ENCODE data around the gene CNPPD1. TPM values are rescaled to one million over a fixed set of nuclear protein-coding genes. Genes with fewer than 3 reads are reported as not detected.
A peak's percentile ranks its signal among the peaks of the same experiment; 100 is the strongest.

The CNPPD1 gene
- total RNA-seq, 1 experiment from 2014 or later: 33.2 TPM

GRCh38 chr2:219165058-219165911, 11.4 kb downstream of the CNPPD1 start:
- H3K27me3 ChIP-seq (ENCODE audit: control insufficient read depth, insufficient read depth, low read length): peaks cover 1% of the 10 kb centered on the region; the same call in 1 of the 2 replicates
- peak; percentile 25 for DNase-seq
- no peak overlapping the region for H3K4me3 ChIP-seq (ENCODE audit: insufficient read depth, low read depth, low read length)
- H3K36me3 ChIP-seq (replicated peaks; ENCODE audit: control insufficient read depth, insufficient read depth, low read length): no peaks in the 10 kb centered on the region

GRCh38 chr2:219163156-219163555, 13.6 kb downstream of the CNPPD1 start:
- Histone ChIP-seq H3K27me3 (ENCODE audit: control insufficient read depth, insufficient read depth, low read length) (peaks cover 1% of the 10 kb centered on the region; the same call in 1 of the 2 replicates), H3K4me3 (ENCODE audit: insufficient read depth, low read depth, low read length) (no peak overlapping the region), H3K36me3 (replicated peaks; ENCODE audit: control insufficient read depth, insufficient read depth, low read length) (no peaks in the 10 kb centered on the region)
- no peak for DNase-seq

- no peaks in the 10 kb centered on the region for H3K36me3 ChIP-seq (replicated peaks; ENCODE audit: control insufficient read depth, insufficient read depth, low read length)
- peak overlapping the region; percentile 73 for H3K4me3 ChIP-seq (ENCODE audit: insufficient read depth, low read depth, low read length)
- no peak for DNase-seq
- peaks cover 1% of the 10 kb centered on the region; the same call in 1 of the 2 replicates for H3K27me3 ChIP-seq (ENCODE audit: control insufficient read depth, insufficient read depth, low read length)
These were observed 15.6 kb downstream of the CNPPD1 start for GRCh38 chr2:219161097-219161496.

- no peaks in the 10 kb centered on the region for H3K36me3 ChIP-seq (replicated peaks; ENCODE audit: control insufficient read depth, insufficient read depth, low read length)
- peaks cover 1% of the 10 kb centered on the region; the same call in 1 of the 2 replicates for H3K27me3 ChIP-seq (ENCODE audit: control insufficient read depth, insufficient read depth, low read length)
- H3K4me3 ChIP-seq (ENCODE audit: insufficient read depth, low read depth, low read length): peak within 1 kb of the TSS; percentile 73
- DNase-seq: peak; percentile 99
These were observed 16.3 kb downstream of the CNPPD1 start, which contains the start of gene NHEJ1 for GRCh38 chr2:219160186-219161017. Gene NHEJ1, minus strand, starts transcription at chr2:219160815. Its CDS starts 2,453 bp downstream, at chr2:219158362.

GRCh38 chr2:219159771-219160185, 16.9 kb downstream of the CNPPD1 start:
- peaks cover 1% of the 10 kb centered on the region; the same call in 1 of the 2 replicates for H3K27me3 ChIP-seq (ENCODE audit: control insufficient read depth, insufficient read depth, low read length)
- H3K4me3 ChIP-seq (ENCODE audit: insufficient read depth, low read depth, low read length): peak overlapping the region; percentile 73
- DNase-seq: no peak
- no peaks in the 10 kb centered on the region for H3K36me3 ChIP-seq (replicated peaks; ENCODE audit: control insufficient read depth, insufficient read depth, low read length)

GRCh38 chr2:219158586-219158985, 18.1 kb downstream of the CNPPD1 start:
- no peak overlapping the region for H3K4me3 ChIP-seq (ENCODE audit: insufficient read depth, low read depth, low read length)
- H3K27me3 ChIP-seq (ENCODE audit: control insufficient read depth, insufficient read depth, low read length): no peaks in the 10 kb centered on the region; the same call in 1 of the 2 replicates
- H3K36me3 ChIP-seq (replicated peaks; ENCODE audit: control insufficient read depth, insufficient read depth, low read length): no peaks in the 10 kb centered on the region
- no peak for DNase-seq

GRCh38 chr2:219158025-219158424, 18.7 kb downstream of the CNPPD1 start:
- no peak for DNase-seq
- H3K27me3 ChIP-seq (ENCODE audit: control insufficient read depth, insufficient read depth, low read length): no peaks in the 10 kb centered on the region; the same call in 1 of the 2 replicates

GRCh38 chr2:219157396-219157795, 19.3 kb downstream of the CNPPD1 start:
- no peak overlapping the region for H3K4me3 ChIP-seq (ENCODE audit: insufficient read depth, low read depth, low read length)
- no peaks in the 10 kb centered on the region for H3K36me3 ChIP-seq (replicated peaks; ENCODE audit: control insufficient read depth, insufficient read depth, low read length)
- DNase-seq: no peak
- H3K27me3 ChIP-seq (ENCODE audit: control insufficient read depth, insufficient read depth, low read length): no peaks in the 10 kb centered on the region; the same call in 1 of the 2 replicates

More at GRCh38 chr2:219158025-219158424, 18.7 kb downstream of the CNPPD1 start:
- Histone ChIP-seq H3K36me3 (replicated peaks; ENCODE audit: control insufficient read depth, insufficient read depth, low read length) (no peaks in the 10 kb centered on the region), H3K4me3 (ENCODE audit: insufficient read depth, low read depth, low read length) (no peak overlapping the region)

- H3K4me3 ChIP-seq (ENCODE audit: insufficient read depth, low read depth, low read length): no peak overlapping the region
- DNase-seq: peak; percentile 78
- no peaks in the 10 kb centered on the region for H3K27me3 ChIP-seq (ENCODE audit: control insufficient read depth, insufficient read depth, low read length)
- no peaks in the 10 kb centered on the region; the same call in 1 of the 2 replicates for H3K36me3 ChIP-seq (replicated peaks; ENCODE audit: control insufficient read depth, insufficient read depth, low read length)
These were observed 21.6 kb downstream of the CNPPD1 start for GRCh38 chr2:219155054-219155644.

- Histone ChIP-seq H3K4me3 (ENCODE audit: insufficient read depth, low read depth, low read length) (no peak overlapping the region), H3K27me3 (ENCODE audit: control insufficient read depth, insufficient read depth, low read length) (no peaks in the 10 kb centered on the region), H3K36me3 (replicated peaks; ENCODE audit: control insufficient read depth, insufficient read depth, low read length) (no peaks in the 10 kb centered on the region; the same call in 1 of the 2 replicates)
- no peak for DNase-seq
These were observed 27.1 kb downstream of the CNPPD1 start for GRCh38 chr2:219149667-219150066.

GRCh38 chr2:219142329-219142728, 34.4 kb downstream of the CNPPD1 start:
- Histone ChIP-seq H3K27me3 (ENCODE audit: control insufficient read depth, insufficient read depth, low read length) (no peaks in the 10 kb centered on the region), H3K36me3 (replicated peaks; ENCODE audit: control insufficient read depth, insufficient read depth, low read length) (no peaks in the 10 kb centered on the region; the same call in 1 of the 2 replicates), H3K4me3 (ENCODE audit: insufficient read depth, low read depth, low read length) (no peak overlapping the region)
- no peak for DNase-seq

- H3K27me3 ChIP-seq (ENCODE audit: control insufficient read depth, insufficient read depth, low read length): no peaks in the 10 kb centered on the region
- no peak overlapping the region for H3K4me3 ChIP-seq (ENCODE audit: insufficient read depth, low read depth, low read length)
- H3K36me3 ChIP-seq (replicated peaks; ENCODE audit: control insufficient read depth, insufficient read depth, low read length): no peaks in the 10 kb centered on the region; the same call in 1 of the 2 replicates
- no peak for DNase-seq
These were observed 36.0 kb downstream of the CNPPD1 start for GRCh38 chr2:219140722-219141121.

- H3K27me3 ChIP-seq (ENCODE audit: control insufficient read depth, insufficient read depth, low read length): no peaks in the 10 kb centered on the region
- DNase-seq: no peak
- no peak overlapping the region for H3K4me3 ChIP-seq (ENCODE audit: insufficient read depth, low read depth, low read length)
- H3K36me3 ChIP-seq (replicated peaks; ENCODE audit: control insufficient read depth, insufficient read depth, low read length): no peaks in the 10 kb centered on the region
These were observed 42.7 kb downstream of the CNPPD1 start for GRCh38 chr2:219133976-219134375.

GRCh38 chr2:219131744-219132143, 45.0 kb downstream of the CNPPD1 start:
- Histone ChIP-seq H3K36me3 (replicated peaks; ENCODE audit: control insufficient read depth, insufficient read depth, low read length) (no peaks in the 10 kb centered on the region), H3K27me3 (ENCODE audit: control insufficient read depth, insufficient read depth, low read length) (no peaks in the 10 kb centered on the region), H3K4me3 (ENCODE audit: insufficient read depth, low read depth, low read length) (no peak overlapping the region)
- no peak for DNase-seq
